ENCODE results near the gene KCTD20.

KCTD20 gene

DNA sequence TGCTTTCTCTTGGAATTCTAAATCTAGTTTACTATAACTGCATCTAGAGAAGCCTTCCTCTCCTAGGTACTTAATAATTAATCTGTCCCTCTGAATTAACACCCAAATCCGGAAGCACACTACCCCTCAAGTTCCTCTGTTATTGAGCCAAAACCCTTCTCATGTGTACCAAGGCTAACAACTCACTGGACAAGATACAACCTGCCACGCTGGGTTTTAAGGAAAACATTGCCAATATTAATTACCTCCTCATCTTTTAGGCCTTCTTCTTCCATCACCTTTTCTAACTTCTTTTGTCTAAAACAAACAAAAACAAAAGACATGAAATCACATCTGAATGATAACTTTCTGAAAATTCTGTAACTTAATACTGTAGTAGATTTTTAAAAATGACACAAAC, 82.5 kb downstream of the KCTD20 start:
- no peak for DNase-seq (ENCODE audit: extremely low read depth in 1 of 2, low read depth in 1 of 2)

DNA sequence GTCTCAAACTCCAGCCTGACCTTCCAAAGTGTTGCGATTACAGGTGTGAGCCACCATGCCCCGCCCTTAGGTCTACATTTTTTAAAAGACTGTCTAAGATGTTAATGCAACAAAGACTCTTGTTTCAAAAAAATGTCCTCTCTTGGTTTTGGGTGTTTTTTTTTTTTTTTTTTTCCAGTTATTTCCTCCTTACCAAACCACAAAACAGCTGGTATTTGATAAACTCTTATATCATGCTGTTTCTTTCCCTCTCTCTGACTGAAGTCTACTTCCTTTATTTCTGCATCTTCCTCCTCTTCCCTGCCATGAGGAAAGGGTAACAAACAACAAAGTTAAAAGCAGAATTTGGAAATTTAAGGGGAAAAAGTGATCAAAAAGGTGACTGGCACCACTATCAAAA, 83.3 kb downstream of the KCTD20 start:
- no peak for DNase-seq (ENCODE audit: extremely low read depth in 1 of 2, low read depth in 1 of 2)

DNA sequence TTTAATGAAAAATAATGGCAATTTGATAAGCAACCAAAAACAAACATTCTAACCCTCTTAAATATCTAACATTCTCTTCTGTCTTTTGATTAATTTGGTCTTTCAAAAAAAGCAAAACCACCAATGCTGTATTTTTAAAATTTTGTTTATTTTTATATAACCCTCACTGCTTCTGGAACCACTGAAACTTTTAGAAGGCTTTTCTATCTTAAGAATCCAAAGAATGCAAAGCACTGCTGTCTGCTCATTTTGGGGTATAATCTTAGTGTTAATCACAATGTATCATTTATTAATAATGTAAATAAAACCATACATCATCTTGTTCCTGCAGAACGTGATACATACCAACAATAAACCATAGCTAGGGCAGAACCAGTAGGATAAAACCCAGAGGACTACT, 90.5 kb downstream of the KCTD20 start:
- DNase-seq (ENCODE audit: extremely low read depth in 1 of 2, low read depth in 1 of 2), result no peak

DNA sequence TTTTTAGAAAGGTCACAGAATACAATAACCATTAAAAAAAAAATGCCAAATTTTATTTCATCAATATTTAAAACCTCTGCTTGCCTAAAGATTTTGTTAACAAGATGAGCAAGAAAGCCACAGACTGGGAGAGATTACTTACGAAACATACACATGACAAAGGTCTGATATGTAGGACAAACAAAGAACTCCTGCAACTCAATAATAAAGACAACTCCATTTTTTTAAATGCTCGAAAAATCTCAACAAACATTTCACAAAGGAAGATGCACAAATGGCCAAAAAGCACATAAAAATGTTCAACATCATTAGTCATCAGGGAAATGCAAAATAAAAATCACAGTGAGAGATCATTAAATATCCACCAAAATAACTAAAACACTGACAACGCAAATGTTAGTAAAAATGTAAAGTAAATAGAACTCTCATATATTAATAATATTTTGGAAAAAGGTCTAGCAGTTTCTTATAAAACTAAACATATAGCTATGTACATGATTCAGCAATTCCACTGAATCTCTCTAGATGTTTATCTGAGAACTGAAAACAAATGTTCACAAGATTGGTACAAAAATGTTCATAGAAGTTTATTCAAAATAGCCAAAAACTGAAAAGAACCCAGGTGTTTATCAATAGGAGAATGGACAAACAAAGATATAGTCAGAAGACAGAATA, 94.2 kb downstream of the KCTD20 start:
- DNase-seq (ENCODE audit: extremely low read depth in 1 of 2, low read depth in 1 of 2), result no peak

DNA sequence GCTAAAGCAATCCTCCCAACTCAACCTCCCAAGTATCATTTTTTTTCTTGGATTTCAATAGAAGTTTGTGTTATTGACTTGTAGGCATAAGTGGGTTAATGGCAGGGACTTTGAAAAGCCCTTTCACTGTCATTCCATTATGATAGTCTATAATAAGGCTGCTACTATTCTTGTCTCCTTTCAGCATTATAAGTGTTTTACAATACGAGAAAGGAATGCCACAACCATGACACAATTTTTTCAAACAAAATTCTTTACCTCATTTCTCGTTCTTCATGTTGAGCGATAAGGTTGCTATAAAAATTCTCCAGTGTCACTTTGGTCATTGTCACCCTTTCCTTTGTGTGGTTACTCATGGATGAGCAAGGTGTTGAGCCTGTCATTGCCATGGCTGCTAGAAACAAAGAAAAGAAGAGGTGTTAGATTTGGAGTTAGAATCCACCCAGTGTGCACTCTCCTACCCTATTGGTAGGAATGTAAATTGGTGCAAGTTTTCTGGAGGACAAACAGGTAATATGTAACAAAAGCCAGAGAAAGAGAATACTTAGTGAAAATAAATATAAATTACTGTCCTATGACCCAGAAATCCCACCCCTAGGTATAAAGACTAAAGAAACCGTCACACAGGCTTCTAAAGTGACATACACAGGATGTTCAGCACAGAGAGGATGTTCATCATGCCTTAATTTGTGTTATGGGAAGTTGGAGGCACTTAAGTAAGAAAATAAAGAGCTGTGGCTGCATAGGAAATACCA, 97.2 kb downstream of the KCTD20 start:
- no peak for DNase-seq (ENCODE audit: extremely low read depth in 1 of 2, low read depth in 1 of 2)

Measured in stimulated activated CD8-positive, alpha-beta memory T cell treated with anti-CD3 and anti-CD28 coated beads, Interleukin-7, amount 100 ng/mL, for 48 hours (primary cell).